Limb (tissue), 2 donors: ENCODE data around the gene FDX1.
"Not testable (repeated sequence)": the region's sequence is repeated elsewhere in the genome, so short reads cannot be mapped to it uniquely, and the experiment has no call there.

ENCODE experiments used
- DNase-seq, 2 donors: peaks; one replicate each; pipeline ENCODE4 v3.0.0-alpha.2; 2016; ENCODE audit errors: extremely low spot score in 2 of 2

Gene FDX1

GRCh38 chr11:110429731-110430266, at the start of gene FDX1:
Gene FDX1 (plus strand): TSS chr11:110429948. CDS start chr11:110430121, 173 bp downstream.
- DNase-seq: peak; percentile 84 to 91

GRCh38 chr11:110380836-110381622, 48.7 kb upstream of the FDX1 start:
- DNase-seq: no peak

- DNase-seq: not testable (repeated sequence)
Observed at GRCh38 chr11:110388231-110388630, 41.5 kb upstream of the FDX1 start.

- DNase-seq: no peak
Observed at GRCh38 chr11:110389965-110390364, 39.8 kb upstream of the FDX1 start.

- no peak for DNase-seq
Observed at GRCh38 chr11:110392056-110392455, 37.7 kb upstream of the FDX1 start.

GRCh38 chr11:110397668-110398286, 32.0 kb upstream of the FDX1 start:
- not testable (repeated sequence) for DNase-seq

GRCh38 chr11:110403585-110403984, 26.2 kb upstream of the FDX1 start:
- DNase-seq: not testable (repeated sequence)

GRCh38 chr11:110405636-110406035, 24.1 kb upstream of the FDX1 start:
- not testable (repeated sequence) for DNase-seq

GRCh38 chr11:110407315-110407714, 22.4 kb upstream of the FDX1 start:
- no peak for DNase-seq

GRCh38 chr11:110409174-110409573, 20.6 kb upstream of the FDX1 start:
- DNase-seq: no peak

GRCh38 chr11:110410651-110411050, 19.1 kb upstream of the FDX1 start:
- DNase-seq: no peak

- no peak for DNase-seq
Observed at GRCh38 chr11:110415081-110415480, 14.7 kb upstream of the FDX1 start.

- not testable (repeated sequence) for DNase-seq
Observed at GRCh38 chr11:110421658-110422057, 8.1 kb upstream of the FDX1 start.

- DNase-seq: no peak
Observed at GRCh38 chr11:110422306-110422905, 7.3 kb upstream of the FDX1 start.

GRCh38 chr11:110424775-110425444, 4.8 kb upstream of the FDX1 start:
- no peak for DNase-seq

GRCh38 chr11:110425751-110426545, 3.8 kb upstream of the FDX1 start:
- DNase-seq: peak in 1 of 2 donors; percentile 47

GRCh38 chr11:110428040-110428439, 1.7 kb upstream of the FDX1 start:
- no peak for DNase-seq

- DNase-seq: no peak
Observed at GRCh38 chr11:110428956-110429730, 605 bp upstream of the FDX1 start.

GRCh38 chr11:110430267-110431050, 711 bp downstream of the FDX1 start:
- no peak for DNase-seq
